ENCODE measurements around the gene CD40.

GRCh38 chr20:46093531-46093930 lies 24.6 kb upstream of the CD40 start:
- TF ChIP-seq CTCF (IDR thresholded peaks at IDR 0.05; ENCODE audit: insufficient read depth, low read length, poor library complexity, severe bottlenecking) (no peak), EZH2phosphoT487 (conservative IDR thresholded peaks at IDR 0.05; ENCODE audit: low read length) (no peak)
